T-cell (primary cell): ENCODE results near the gene ABCB10. TPM values are rescaled to one million over a fixed set of nuclear protein-coding genes. Genes with fewer than 3 reads are reported as not detected.
A peak's percentile ranks its signal among the peaks of the same experiment; 100 is the strongest.
"Not testable (repeated sequence)": the region's sequence is repeated elsewhere in the genome, so short reads cannot be mapped to it uniquely, and the experiment has no call there.

Experiments used
- ATAC-seq, 4 experiments: fragments of 200-7000 bp in 3 of 4; fragments of 150-1000 bp in 1 of 4; cut with Tn5 transposase; replicated peaks in 1 of 4; 1 replicate in 3 of 4; 2 replicates in 1 of 4; pipeline ENCODE4 v1.10.0; 2021; ENCODE audit warnings: moderate library complexity in 3 of 4, mild to moderate bottlenecking in 2 of 4, moderate number of reproducible peaks in 1 of 4
- CTCF ChIA-PET, 2 donors: fragments of 300-600 bp; sonication (Branson Sonifier 250); formaldehyde crosslinking; loops; one replicate each; lab custom pipeline; 2022; ENCODE audit warnings: antibody characterized with exemption in 2 of 2; lab: Charles Lee
- POLR2A ChIA-PET, 2 donors: fragments of 300-600 bp; sonication (Branson Sonifier 250); formaldehyde crosslinking; loops; one replicate each; lab custom pipeline; 2022; ENCODE audit warnings: antibody characterized with exemption in 2 of 2; lab: Charles Lee
- DNase-seq, 35 experiments: peaks; one replicate each; pipeline versions ENCODE4 v3.0.0 to v3.0.0-alpha.2; 2013 to 2023
- H3K27ac ChIP-seq: one replicate; pipeline ENCODE4 v1.5.1; 2013; ENCODE audit warnings: low read length
- H3K27me3 ChIP-seq, 2 experiments: replicated peaks in 1 of 2; 1 replicate in 1 of 2; 2 replicates in 1 of 2; pipeline versions ENCODE4 v1.6.1 to v1.7.0; 2013; ENCODE audit warnings: low read length in 1 of 2, mixed read lengths in 1 of 2; ENCODE audit not compliant: control insufficient read depth in 2 of 2, insufficient read depth in 2 of 2; ENCODE audit errors: extremely low read depth in 1 of 2
- H3K36me3 ChIP-seq, 2 donors: 1 replicate in 1 of 2; 2 replicates in 1 of 2; pipeline versions ENCODE4 v1.6.1 to v1.7.0; 2013; ENCODE audit warnings: low read length in 1 of 2; ENCODE audit not compliant: control insufficient read depth in 2 of 2, insufficient read depth in 1 of 2; ENCODE audit errors: extremely low read depth in 1 of 2
- H3K4me1 ChIP-seq, 2 experiments: 1 replicate in 1 of 2; 2 replicates in 1 of 2; pipeline versions ENCODE4 v1.6.1 to v1.7.0; 2013; ENCODE audit warnings: low read length in 2 of 2, mixed read lengths in 1 of 2; ENCODE audit not compliant: insufficient read depth in 2 of 2, control insufficient read depth in 1 of 2; ENCODE audit errors: extremely low read depth in 1 of 2
- H3K4me3 ChIP-seq, 2 donors: 1 replicate in 1 of 2; 2 replicates in 1 of 2; pipeline versions ENCODE4 v1.5.1 to v1.7.0; 2013; ENCODE audit warnings: mild to moderate bottlenecking in 2 of 2, low read length in 1 of 2, moderate library complexity in 1 of 2; ENCODE audit not compliant: control insufficient read depth in 1 of 2; ENCODE audit errors: extremely low read depth in 1 of 2
- H3K9me3 ChIP-seq: 2 replicates; pipeline ENCODE4 v1.7.0; 2013
- H3K27ac Mint-ChIP-seq, 2 donors: one replicate each; pipeline ENCODE4 v1.8.0; 2020 to 2021; ENCODE audit warnings: mild to moderate bottlenecking in 2 of 2, mixed read lengths in 2 of 2
- H3K27me3 Mint-ChIP-seq, 2 donors: one replicate each; pipeline ENCODE4 v1.8.0; 2021 to 2022; ENCODE audit warnings: mixed read lengths in 2 of 2
- H3K36me3 Mint-ChIP-seq: one replicate; pipeline ENCODE4 v1.8.0; 2021; ENCODE audit warnings: mixed read lengths
- H3K4me1 Mint-ChIP-seq, 3 donors: one replicate each; pipeline ENCODE4 v1.8.0; 2020 to 2022; ENCODE audit warnings: mixed read lengths in 3 of 3, mild to moderate bottlenecking in 1 of 3
- H3K4me3 Mint-ChIP-seq, 3 donors: one replicate each; pipeline ENCODE4 v1.8.0; 2020 to 2022; ENCODE audit warnings: mild to moderate bottlenecking in 3 of 3, mixed read lengths in 3 of 3, moderate library complexity in 3 of 3
- H3K9me3 Mint-ChIP-seq, 3 donors: one replicate each; pipeline ENCODE4 v1.8.0; 2020 to 2022; ENCODE audit warnings: mixed read lengths in 3 of 3
- WGBS: methylation state at CpG from one replicate; pipeline ENCODE4 v1.1.5; 2013; ENCODE audit warnings: missing lambda C conversion rate; ENCODE audit not compliant: insufficient coverage; 5-methylcytosine and 5-hydroxymethylcytosine counted together
- total RNA-seq, 35 experiments: library from RNA in 6 of 35; stranded (reverse) in 6 of 35; fragments of 120-200 nt in 1 of 35; gene quantifications; one replicate each; pipeline versions ENCODE4 v1.2.1 to v1.2.4 and lab custom pipeline; 2013 to 2026

Gene ABCB10
- total RNA-seq, 5 donors from 2014 or later (not counting 1 experiment from before 2014, with no cell fraction given) = 15.8 to 18.9 (median 18.2) TPM

DNA sequence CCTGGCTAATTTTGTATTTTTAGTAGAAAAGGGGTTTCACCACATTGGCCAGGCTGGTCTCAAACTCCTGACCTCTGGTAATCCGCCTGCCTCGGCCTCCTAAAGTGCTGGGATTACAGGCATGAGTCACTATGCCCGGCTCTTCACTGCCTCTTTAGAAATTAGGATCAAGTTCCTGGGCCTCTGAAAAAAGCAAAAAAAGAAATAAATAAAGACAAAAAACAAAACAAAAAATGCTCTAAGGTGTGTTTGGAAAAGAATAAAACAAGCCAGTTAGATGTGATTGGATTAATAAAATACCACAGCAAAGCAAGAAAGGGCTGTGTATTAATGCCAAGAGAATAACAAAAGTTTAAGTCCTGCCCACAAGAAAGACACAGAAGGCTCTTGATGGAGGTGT, 4.2 kb upstream of the ABCB10 start:
- ATAC-seq = no peak
- CTCF ChIA-PET = interaction anchor here in 1 of 2 donors (0.6 kb wide), 1 partner anchor 672 kb away, joined by 5 read pairs; no protein-coding TSS in a partner anchor
- H3K27ac ChIP-seq = no peak overlapping the region
- no peaks in the 10 kb centered on the region for H3K36me3 Mint-ChIP-seq
- H3K9me3 ChIP-seq = no peaks in the 10 kb centered on the region
- WGBS = 92% methylated on average over 2 of the region's 3 CpGs
- H3K27me3 Mint-ChIP-seq = peaks cover 0 to 1% of the 10 kb centered on the region in 2 donors
- no peak for DNase-seq
- H3K36me3 ChIP-seq = no peaks in the 10 kb centered on the region
- H3K27me3 ChIP-seq = no peaks in the 10 kb centered on the region
- no peak overlapping the region for H3K4me3 Mint-ChIP-seq
- POLR2A ChIA-PET = no interaction called here
- H3K4me3 ChIP-seq = no peak overlapping the region
- peaks cover 7 to 10% (median 8%) of the 10 kb centered on the region in 3 donors for H3K4me1 Mint-ChIP-seq
- no peaks in the 10 kb centered on the region for H3K9me3 Mint-ChIP-seq
- peaks cover 3 to 8% of the 10 kb centered on the region in 2 experiments for H3K4me1 ChIP-seq
- H3K27ac Mint-ChIP-seq = no peak overlapping the region

DNA sequence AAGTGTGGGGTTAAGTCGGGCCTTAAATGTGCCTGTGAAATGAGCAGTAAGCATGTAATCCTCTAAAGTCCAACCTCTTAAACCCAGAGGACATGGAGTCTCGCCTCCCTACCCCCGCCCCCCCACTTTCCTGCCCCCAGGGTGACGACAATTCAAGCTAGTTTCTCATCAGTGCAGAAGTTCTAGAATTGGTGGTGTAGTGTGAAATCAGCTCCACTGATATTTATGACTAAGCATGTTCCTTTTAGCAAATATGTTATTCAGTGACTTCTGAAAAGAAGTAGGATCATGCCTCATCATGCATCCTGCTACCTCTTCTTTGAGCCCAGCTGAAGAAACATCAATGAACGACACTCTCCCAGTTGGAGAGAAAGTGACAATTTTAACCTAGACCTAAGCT, 2.6 kb upstream of the ABCB10 start:
- Histone ChIP-seq H3K4me3 (no peak overlapping the region), H3K9me3 (no peaks in the 10 kb centered on the region), H3K27me3 (no peaks in the 10 kb centered on the region), H3K4me1 (peaks cover 9 to 23% of the 10 kb centered on the region in 2 experiments), H3K27ac (no peak overlapping the region), H3K36me3 (no peaks in the 10 kb centered on the region)
- Mint-ChIP-seq H3K27me3 (no peaks in the 10 kb centered on the region), H3K36me3 (no peaks in the 10 kb centered on the region), H3K9me3 (no peaks in the 10 kb centered on the region), H3K4me1 (peaks cover 20 to 25% (median 24%) of the 10 kb centered on the region in 3 donors), H3K4me3 (no peak overlapping the region), H3K27ac (peak overlapping the region in 1 of 2 donors; percentile 31)
- POLR2A ChIA-PET = no interaction called here
- DNase-seq (no peak), ATAC-seq (no peak)
- CTCF ChIA-PET = interaction anchor here in 1 of 2 donors (0.9 kb wide), 1 partner anchor 34 kb away, joined by 3 read pairs; no protein-coding TSS in a partner anchor
- WGBS = 100% methylated on average over 1 of the region's 5 CpGs

DNA sequence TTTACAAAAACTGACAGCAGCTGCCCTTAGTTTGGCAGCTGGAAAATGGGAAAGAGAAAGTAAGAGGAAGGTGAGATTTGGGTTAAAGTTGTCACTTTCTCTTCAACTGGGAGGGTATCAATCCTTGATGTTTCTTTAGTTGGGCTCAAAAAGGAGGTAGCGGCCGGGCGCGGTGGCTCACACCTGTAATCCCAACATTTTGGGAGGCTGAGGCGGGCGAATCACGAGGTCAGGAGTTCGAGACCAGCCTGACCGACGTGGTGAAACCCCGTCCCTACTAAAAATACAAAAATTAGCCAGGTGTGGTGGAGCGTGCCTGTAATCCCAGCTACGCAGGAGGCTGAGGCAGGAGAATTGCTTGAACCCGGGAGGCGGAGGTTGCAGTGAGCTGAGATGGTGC, 1.6 kb upstream of the ABCB10 start:
- H3K27ac Mint-ChIP-seq, CTCF ChIA-PET, POLR2A ChIA-PET: not testable (repeated sequence)

DNA sequence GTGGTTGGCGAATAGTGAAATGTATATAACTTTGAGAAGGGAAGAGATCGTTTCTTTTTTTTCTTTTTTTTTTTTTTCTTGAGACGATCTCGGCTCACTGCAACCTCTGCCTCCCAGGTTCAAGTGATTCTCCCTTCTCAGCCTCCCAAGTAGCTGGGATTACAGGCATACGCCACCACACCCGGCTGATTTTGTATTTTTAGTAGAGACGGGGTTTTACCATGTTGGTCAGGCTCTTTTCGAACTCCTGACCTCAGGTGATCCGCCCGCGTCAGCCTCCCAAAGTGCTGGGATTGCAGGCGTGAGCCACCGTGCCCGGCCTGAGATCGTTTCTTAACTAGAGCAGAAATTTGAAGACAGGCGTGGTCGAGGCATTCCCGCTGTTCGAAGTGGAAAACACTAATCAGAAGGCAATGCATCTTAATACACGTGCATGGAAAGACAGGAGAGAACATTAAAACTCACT, 862 bp upstream of the ABCB10 start:
- DNase-seq = peak in 2 of 35 experiments; percentile 6 to 12
- 65% methylated on average over 12 of the region's 20 CpGs for WGBS
- ATAC-seq, H3K36me3 Mint-ChIP-seq, H3K9me3 Mint-ChIP-seq, H3K27ac ChIP-seq, H3K36me3 ChIP-seq, H3K27me3 Mint-ChIP-seq, H3K27me3 ChIP-seq, H3K9me3 ChIP-seq: not testable (repeated sequence)
- Histone ChIP-seq H3K4me3 (peak overlapping the region; percentile 58 to 74), H3K4me1 (peaks cover 9 to 34% of the 10 kb centered on the region in 2 experiments)
- Mint-ChIP-seq H3K4me1 (peaks cover 37 to 39% (median 38%) of the 10 kb centered on the region in 3 donors), H3K4me3 (peak overlapping the region; percentile 92 to 98 (median 95)), H3K27ac (peak overlapping the region; percentile 89 to 93)
- POLR2A ChIA-PET = interaction anchor here in 1 of 2 donors (0.8 kb wide), 1 partner anchor 49 kb away, joined by 4 read pairs; no protein-coding TSS in a partner anchor
- CTCF ChIA-PET = interaction anchor here in 1 of 2 donors (0.7 kb wide), 2 partner anchors 9 to 314 kb away, joined by 3 to 4 read pairs; no protein-coding TSS in a partner anchor

More for the DNA sequence above, 1.6 kb upstream of the ABCB10 start:
- H3K4me3 ChIP-seq, H3K36me3 Mint-ChIP-seq, H3K36me3 ChIP-seq, H3K9me3 ChIP-seq, ATAC-seq, H3K9me3 Mint-ChIP-seq, H3K27me3 ChIP-seq, DNase-seq, H3K27ac ChIP-seq, H3K27me3 Mint-ChIP-seq: not testable (repeated sequence)
- H3K4me1 Mint-ChIP-seq = peaks cover 31 to 33% (median 31%) of the 10 kb centered on the region in 3 donors
- peaks cover 9 to 27% of the 10 kb centered on the region in 2 experiments for H3K4me1 ChIP-seq
- WGBS = over 99% methylated on average over 13 of the region's 15 CpGs
- H3K4me3 Mint-ChIP-seq = peak overlapping the region in 2 of 3 donors; percentile 31 to 92

DNA sequence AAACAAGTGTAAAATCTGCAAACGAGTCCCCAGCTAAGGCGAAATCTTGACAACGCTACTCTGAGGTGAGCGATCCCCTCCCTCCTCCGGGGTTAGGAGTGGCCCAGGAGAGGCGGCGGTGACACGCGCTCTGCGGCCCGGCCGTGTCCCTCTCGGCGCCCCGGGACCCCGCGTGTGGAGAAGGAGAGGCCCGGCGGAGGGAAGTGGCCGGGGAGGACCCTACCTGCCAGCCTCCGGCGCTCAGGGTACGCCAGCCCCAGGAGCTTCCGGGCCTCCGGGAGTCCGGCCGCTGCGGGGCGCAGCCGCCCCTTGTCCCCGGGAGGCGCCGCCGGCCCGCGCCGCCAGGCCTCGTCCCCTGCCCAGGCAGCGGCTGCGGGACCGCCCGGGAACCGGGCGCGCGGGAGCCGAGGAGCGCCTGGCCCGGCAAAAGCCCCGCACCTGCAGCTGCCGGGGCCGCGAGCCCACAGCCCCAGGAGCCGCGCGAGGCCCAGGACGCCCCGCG, 543 bp downstream of the ABCB10 start:
- peak overlapping the region; percentile 87 for H3K27ac Mint-ChIP-seq
- peaks cover 49 to 50% (median 49%) of the 10 kb centered on the region in 3 donors for H3K4me1 Mint-ChIP-seq
- peaks cover 3% of the 10 kb centered on the region for H3K36me3 Mint-ChIP-seq
- Histone ChIP-seq H3K4me1 (peaks cover 9 to 34% of the 10 kb centered on the region in 2 experiments), H3K4me3 (peak overlapping the region; percentile 54 to 57), H3K27ac (peak overlapping the region; percentile 58), H3K36me3 (no peaks in the 10 kb centered on the region), H3K27me3 (no peaks in the 10 kb centered on the region), H3K9me3 (no peaks in the 10 kb centered on the region)
- ChIA-PET CTCF (interaction anchor here in 1 of 2 donors (0.7 to 0.9 kb wide), 2 partner anchors 51 to 67 kb away, joined by 3 to 8 read pairs; no protein-coding TSS in a partner anchor), POLR2A (interaction anchor here in 1 of 2 donors (0.5 kb wide), 1 partner anchor 1395 kb away, joined by 5 read pairs; no protein-coding TSS in a partner anchor)
- ATAC-seq (peak; percentile 15 to 25 (median 20)), DNase-seq (peak in 22 of 35 experiments; percentile 3 to 49 (median 12))
- H3K4me3 Mint-ChIP-seq = peak overlapping the region; percentile 87 to 88 (median 88)
- no peaks in the 10 kb centered on the region for H3K9me3 Mint-ChIP-seq
- WGBS = under 1% methylated on average over 59 of the region's 59 CpGs
- no peaks in the 10 kb centered on the region for H3K27me3 Mint-ChIP-seq

DNA sequence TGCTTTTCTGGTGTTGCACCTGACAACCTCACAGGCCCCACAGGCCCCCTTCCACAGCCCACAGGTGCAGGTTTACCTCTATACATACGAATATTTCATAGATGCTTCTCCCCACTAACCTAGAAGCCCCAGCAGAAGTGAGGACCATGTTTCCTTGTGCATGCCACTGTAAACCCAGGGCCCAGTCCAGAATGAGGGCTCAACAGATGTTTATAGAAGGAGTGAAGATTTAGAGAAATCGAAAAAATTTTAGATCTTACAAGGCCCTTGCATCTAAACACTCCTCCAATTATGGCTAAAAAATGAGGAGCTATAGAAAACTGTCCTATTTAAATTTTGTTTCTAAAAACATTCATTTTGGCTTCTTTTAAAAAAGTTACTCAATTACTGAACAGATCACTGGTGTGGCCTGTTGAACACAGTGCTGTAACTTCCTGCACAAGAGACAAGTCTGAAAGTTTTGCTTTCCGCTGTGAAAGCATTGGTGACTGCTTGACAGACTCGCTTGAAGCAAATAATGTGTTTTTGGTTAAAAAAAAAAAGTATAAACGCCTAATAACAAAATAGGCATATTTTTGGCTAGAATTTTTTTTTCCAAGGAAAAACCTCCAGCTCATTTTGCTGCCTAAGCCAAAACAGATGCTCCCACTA, 1.2 kb downstream of the ABCB10 start:
- H3K36me3 ChIP-seq = no peaks in the 10 kb centered on the region
- CTCF ChIA-PET = interaction anchor here in 1 of 2 donors (0.7 kb wide), 1 partner anchor 51 kb away, joined by 8 read pairs; no protein-coding TSS in a partner anchor

More for the DNA sequence above, 1.2 kb downstream of the ABCB10 start:
- POLR2A ChIA-PET = interaction anchor here in 1 of 2 donors (0.5 kb wide), 1 partner anchor 1395 kb away, joined by 5 read pairs; no protein-coding TSS in a partner anchor
- Histone ChIP-seq H3K27me3 (no peaks in the 10 kb centered on the region), H3K27ac (peak overlapping the region; percentile 58), H3K4me1 (peaks cover 9 to 34% of the 10 kb centered on the region in 2 experiments), H3K9me3 (no peaks in the 10 kb centered on the region), H3K4me3 (peak overlapping the region; percentile 54 to 57)
- Mint-ChIP-seq H3K27ac (peak overlapping the region; percentile 87), H3K36me3 (peaks cover 3% of the 10 kb centered on the region), H3K27me3 (no peaks in the 10 kb centered on the region), H3K4me3 (peak overlapping the region; percentile 87 to 88 (median 88)), H3K9me3 (no peaks in the 10 kb centered on the region), H3K4me1 (peaks cover 53 to 56% (median 55%) of the 10 kb centered on the region in 3 donors)
- ATAC-seq (no peak), DNase-seq (peak in 3 of 35 experiments; percentile 4 to 50 (median 16))
- WGBS = no CpG with 5 or more reads among the region's 5 CpGs
